Skin epidermis (tissue), 12 donors: ENCODE measurements around the gene SEPTIN8.

ENCODE experiments used
- H3K27ac ChIP-seq, 21 experiments: fragments of 200-600 bp; sonication (generic) in 11 of 21; one replicate each; pipeline ENCODE4 v1.5.0; 2020; ENCODE audit warnings: mild to moderate bottlenecking in 3 of 21, inconsistent platforms in 2 of 21, moderate library complexity in 2 of 21
- H3K4me3 ChIP-seq, 7 experiments: fragments of 200-600 bp; sonication (generic) in 2 of 7; one replicate each; pipeline ENCODE4 v1.5.0; 2020; ENCODE audit warnings: inconsistent platforms in 2 of 7, mild to moderate bottlenecking in 2 of 7, moderate library complexity in 1 of 7

Gene SEPTIN8

DNA sequence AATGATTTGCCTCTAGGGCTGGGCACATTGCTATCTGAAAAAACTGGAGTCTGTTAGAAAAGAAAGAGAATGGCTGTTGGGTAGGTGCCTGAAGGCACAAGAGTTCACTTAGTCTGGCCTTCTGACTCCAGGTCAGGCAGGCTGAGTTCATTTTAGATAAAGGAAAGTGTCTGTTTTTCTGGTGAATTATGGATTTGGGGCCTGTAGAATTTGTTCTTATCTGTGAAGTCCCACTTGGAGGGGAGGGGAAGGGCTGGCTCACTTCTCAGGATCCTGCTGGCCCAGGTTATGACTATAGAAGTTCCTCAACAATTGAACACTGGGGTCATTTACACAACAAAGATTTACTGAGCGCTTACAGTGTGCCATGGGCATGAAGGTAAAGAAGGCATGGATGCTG lies 11.5 kb upstream of the SEPTIN8 start:
- Histone ChIP-seq H3K27ac (no peak overlapping the region), H3K4me3 (no peak overlapping the region)

DNA sequence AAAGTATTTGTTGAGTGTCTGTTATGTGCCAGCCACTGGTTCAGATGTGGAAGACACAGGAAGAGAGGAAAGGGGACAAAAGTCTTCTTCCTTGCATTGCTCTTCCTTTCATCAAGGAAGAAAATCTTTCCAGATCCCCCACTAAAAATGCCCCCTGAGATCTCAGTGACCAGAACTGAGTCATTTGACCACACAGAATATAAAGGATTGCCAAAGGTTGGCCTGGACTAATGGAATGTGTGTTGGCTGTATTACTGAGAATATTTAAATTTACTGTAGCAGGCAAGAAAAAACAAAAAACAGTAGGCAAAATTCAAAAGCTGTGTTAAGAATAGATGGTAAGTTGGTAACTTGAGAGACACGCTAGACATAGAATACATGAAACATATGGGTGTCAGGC lies 10.0 kb upstream of the SEPTIN8 start:
- no peak overlapping the region for H3K27ac ChIP-seq
- no peak overlapping the region for H3K4me3 ChIP-seq

DNA sequence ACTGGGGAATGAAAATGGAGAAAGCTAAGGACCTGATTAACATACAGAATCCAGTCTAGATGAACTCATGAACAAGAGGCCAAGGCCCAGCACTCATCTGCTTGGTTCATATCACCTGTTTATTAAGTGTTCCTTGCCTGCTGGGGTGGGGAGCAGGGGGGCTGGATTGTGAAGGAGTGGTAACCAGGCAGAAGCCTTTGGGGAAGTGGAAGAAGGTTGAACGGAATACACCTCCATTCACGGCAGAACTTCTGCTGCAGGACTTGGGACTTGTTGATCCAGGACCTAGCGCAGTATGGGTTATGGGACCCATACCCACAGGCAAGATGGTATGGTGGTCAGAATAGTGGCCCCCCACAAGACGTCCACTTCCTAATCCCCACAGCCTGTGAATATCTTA lies 8.8 kb upstream of the SEPTIN8 start:
- no peak overlapping the region for H3K27ac ChIP-seq
- no peak overlapping the region for H3K4me3 ChIP-seq

DNA sequence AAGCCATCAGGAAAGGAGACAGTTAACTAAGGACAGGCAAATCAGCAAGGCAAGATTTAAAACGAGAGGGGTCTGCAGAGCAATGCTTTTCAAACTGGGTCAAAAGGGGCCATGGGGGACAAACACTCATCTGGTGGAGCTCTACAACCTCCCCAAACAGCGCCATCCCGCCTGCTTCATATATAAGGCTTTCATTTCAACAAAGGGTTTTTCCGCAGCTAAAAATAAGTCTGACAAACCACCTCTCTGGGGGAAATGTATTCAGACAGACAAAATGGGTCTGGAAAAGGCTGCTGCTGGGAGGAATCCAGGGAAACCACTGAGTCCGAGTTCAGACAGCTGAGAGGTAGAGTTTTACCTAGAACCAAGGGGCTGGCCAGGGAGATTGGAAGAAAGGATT lies 8.3 kb upstream of the SEPTIN8 start:
- Histone ChIP-seq H3K27ac (no peak overlapping the region), H3K4me3 (no peak overlapping the region)

DNA sequence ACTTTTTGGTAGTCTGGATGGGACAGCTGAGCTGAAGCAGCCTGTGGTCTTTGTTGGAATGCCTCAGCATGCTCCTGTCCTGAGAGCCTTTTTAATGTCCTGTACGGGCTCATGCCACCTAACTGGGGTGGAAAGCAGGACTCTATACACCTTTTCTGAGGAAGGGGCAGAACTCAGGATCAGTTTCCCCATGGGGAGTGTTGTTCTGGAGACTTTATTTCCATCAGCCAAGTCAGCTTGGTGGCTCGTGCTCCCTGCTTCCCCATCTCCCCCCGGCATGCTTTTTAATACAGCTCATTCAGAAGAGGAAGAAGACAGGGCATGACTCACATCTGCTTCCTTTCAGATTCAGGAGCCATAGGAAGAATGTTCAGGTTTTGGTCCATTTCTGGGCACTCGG lies 5.1 kb upstream of the SEPTIN8 start:
- peak overlapping the region in 2 of 21 experiments; percentile 16 to 20 for H3K27ac ChIP-seq

DNA sequence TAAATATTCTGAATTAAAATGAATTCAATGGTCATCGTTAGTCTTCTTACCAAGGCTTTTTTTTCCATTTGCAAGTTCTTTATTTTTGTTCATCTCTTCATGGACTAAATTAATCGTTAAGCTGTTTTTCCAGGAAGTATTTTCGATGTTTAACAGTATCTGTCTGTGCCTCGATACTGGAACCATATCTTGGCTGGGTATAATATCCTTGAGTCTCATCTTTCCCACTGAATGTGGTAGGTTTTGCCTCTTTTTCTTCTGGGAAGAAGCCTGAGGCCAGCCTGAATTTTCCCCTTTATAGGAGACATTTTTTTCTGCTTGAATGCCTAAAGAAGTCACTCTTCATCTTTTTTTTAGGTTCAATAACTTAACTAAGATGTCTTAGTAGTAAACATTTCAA lies 4.0 kb upstream of the SEPTIN8 start:
- no peak overlapping the region for H3K4me3 ChIP-seq
- H3K27ac ChIP-seq = no peak overlapping the region

More for the DNA sequence above, 5.1 kb upstream of the SEPTIN8 start:
- H3K4me3 ChIP-seq = no peak overlapping the region

DNA sequence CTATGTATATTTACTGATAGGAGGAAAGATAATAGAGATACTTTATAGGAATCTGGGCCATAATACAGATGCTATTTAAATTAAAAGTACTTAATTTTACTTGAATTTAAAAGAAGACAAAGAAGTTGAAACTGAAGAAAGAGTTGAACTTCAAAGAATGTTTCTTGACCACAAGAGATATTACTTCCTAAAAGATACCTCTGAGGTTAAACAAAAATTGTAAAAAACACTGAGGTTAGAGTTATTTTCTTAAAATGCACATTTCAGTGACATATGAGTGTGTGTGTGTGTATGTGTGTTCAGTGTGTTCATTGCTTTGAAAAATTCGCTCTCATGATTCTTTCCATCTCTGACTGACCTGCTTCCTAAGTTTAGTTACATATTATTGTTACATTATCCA lies 3.5 kb upstream of the SEPTIN8 start:
- Histone ChIP-seq H3K27ac (no peak overlapping the region), H3K4me3 (no peak overlapping the region)

GRCh38 chr5:132779961-132780360 lies 2.9 kb upstream of the SEPTIN8 start:
- Histone ChIP-seq H3K4me3 (no peak overlapping the region), H3K27ac (no peak overlapping the region)

DNA sequence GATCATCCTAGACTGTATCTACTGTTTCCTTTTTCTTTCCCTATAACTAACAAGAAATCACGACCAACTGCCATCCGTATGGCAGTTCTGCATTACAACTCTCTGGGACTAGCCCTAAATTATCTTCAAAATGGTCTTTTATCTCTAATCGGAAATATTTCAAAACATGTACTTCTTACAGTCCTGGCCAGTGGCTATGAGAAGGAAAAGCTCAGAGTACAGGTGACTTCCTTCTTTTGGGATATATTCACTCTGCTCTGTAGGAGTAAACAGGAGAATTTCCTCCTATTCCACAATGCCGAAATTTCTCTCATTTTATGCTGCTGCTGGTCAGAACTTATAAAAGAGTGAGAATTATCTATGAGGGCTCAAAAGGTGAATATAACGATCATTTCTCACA lies 1.8 kb upstream of the SEPTIN8 start:
- no peak overlapping the region for H3K4me3 ChIP-seq
- no peak overlapping the region for H3K27ac ChIP-seq

- H3K4me3 ChIP-seq = peak overlapping the region in 6 of 7 experiments; percentile 47 to 85 (median 74)
- H3K27ac ChIP-seq = peak overlapping the region in 9 of 21 experiments; percentile 41 to 91 (median 87)
Measured at GRCh38 chr5:132778129-132778528, 1.1 kb upstream of the SEPTIN8 start.

DNA sequence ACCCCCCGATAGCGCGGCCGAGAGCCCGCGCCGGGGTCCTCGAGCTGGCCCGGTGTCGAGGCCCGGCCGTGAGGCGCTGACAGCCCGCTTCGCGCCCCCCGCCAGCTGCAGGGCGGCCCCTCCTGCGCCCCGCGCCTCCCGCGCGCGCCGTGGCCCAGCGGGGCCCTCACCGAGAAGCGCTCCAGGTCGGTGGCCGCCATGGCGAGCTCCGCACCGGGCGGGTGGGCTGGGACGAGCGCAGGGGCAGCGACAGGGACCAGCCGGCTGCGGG lies 166 bp downstream of the SEPTIN8 start:
- H3K4me3 ChIP-seq = peak overlapping the region; percentile 47 to 93 (median 81)
- peak overlapping the region; percentile 57 to 92 (median 86) for H3K27ac ChIP-seq

DNA sequence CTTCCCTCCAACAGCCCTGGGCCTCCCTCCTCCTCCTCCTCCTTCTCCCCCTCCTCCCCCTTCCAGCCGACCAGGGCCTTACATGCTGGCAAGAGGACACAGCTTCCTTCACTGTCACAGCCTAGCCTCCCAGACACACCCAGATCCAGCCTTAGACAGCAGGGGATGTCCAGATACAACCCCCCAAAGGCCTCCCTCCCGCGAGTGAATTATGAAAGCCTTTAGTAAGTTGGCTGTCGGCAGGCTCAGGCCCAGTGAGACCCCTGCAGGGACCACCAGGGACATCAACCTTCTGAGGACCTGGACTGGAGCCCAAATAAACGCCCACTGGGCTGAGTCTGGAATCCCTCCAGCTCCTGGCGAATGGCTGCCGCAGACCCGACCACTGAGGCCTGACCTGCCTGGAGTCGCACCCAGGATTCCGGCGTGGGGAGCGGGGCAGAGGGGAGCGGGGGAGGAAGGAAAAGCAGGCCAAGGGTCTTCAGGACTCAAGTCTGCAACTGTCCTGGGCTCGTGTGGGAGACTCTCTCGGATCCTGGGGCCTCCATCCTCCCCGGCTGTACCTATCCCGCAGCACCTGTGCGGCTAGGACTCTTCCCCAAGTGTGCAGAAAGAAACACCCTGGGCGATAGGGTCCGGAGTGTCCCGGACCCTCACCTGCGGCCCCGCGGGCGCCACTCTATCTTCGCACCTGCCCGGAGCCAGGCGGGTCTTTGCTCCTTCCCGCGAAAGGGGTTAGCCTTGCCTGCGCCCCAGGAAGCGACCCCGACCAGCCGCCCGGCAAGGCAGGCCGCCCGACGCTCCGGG lies 705 bp downstream of the SEPTIN8 start:
- H3K27ac ChIP-seq = peak overlapping the region; percentile 57 to 92 (median 86)
- peak overlapping the region; percentile 47 to 93 (median 81) for H3K4me3 ChIP-seq

- Histone ChIP-seq H3K4me3 (peak overlapping the region in 6 of 7 experiments; percentile 47 to 85 (median 74)), H3K27ac (peak overlapping the region in 14 of 21 experiments; percentile 38 to 92 (median 88))
Measured at GRCh38 chr5:132775476-132775961, 1.5 kb downstream of the SEPTIN8 start.

DNA sequence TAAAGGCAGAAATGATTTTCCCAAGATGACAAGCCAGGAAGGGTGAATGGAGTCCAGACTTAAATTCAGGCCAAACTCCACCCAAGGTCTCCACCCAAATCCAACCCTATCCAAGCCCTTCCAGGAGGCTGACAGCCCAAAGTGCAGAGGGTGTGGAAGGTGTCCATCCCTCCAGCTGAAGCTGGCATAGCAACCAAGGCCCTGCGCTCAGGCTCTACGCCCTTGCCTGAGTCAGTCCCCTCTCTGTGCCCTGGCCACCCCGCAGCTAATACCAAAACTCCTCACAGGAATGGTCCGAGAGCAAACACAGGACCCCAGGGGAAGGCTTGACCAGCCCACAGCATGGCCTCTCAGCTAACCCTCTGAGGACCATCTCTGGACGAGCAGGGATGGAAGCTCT lies 2.1 kb downstream of the SEPTIN8 start:
- H3K4me3 ChIP-seq = peak overlapping the region in 1 of 7 experiments; percentile 85
- H3K27ac ChIP-seq = peak overlapping the region in 11 of 21 experiments; percentile 43 to 92 (median 88)

GRCh38 chr5:132774406-132774805 lies 2.6 kb downstream of the SEPTIN8 start:
- no peak overlapping the region for H3K4me3 ChIP-seq
- H3K27ac ChIP-seq = peak overlapping the region in 10 of 21 experiments; percentile 6 to 92 (median 54)

DNA sequence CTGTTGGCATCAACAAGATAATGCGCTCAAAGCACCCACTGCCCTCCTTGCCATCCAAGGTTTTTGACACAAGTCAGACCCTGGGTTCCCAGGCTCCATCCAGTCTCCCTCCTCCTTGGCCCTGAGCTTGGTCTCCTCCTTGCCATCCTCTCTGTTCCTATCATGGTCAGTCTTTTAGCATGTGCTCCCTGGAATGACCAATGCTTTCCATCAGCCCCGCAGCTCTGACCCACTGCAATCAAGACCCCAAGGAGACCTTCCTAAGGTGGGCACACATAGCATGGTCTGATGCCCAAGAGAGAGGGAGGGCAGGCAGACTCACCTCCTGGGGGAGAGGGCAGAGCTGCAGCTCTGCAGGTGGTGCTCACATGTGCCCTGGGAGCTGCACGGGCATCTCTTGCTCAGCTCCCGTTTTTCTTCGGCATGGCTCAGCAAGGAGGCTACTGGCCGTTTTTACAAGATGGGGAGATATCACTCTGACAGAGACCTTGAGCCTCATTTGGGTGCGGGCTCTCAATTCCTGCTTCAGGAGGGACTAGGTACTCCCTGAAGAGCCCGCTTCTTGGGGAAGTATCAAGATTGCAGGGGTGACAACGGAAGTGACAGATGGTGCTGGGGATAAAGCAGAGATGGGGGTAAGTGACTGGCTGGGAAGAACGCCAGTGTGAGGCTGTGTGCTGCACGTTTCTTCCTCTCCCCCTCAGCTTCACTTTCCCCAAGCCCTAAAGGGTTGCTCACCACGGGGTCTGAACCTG lies 3.3 kb downstream of the SEPTIN8 start:
- Histone ChIP-seq H3K4me3 (no peak overlapping the region), H3K27ac (peak overlapping the region in 9 of 21 experiments; percentile 6 to 92 (median 50))

GRCh38 chr5:132773114-132773513 lies 3.9 kb downstream of the SEPTIN8 start:
- no peak overlapping the region for H3K4me3 ChIP-seq
- peak overlapping the region in 5 of 21 experiments; percentile 24 to 77 (median 51) for H3K27ac ChIP-seq

DNA sequence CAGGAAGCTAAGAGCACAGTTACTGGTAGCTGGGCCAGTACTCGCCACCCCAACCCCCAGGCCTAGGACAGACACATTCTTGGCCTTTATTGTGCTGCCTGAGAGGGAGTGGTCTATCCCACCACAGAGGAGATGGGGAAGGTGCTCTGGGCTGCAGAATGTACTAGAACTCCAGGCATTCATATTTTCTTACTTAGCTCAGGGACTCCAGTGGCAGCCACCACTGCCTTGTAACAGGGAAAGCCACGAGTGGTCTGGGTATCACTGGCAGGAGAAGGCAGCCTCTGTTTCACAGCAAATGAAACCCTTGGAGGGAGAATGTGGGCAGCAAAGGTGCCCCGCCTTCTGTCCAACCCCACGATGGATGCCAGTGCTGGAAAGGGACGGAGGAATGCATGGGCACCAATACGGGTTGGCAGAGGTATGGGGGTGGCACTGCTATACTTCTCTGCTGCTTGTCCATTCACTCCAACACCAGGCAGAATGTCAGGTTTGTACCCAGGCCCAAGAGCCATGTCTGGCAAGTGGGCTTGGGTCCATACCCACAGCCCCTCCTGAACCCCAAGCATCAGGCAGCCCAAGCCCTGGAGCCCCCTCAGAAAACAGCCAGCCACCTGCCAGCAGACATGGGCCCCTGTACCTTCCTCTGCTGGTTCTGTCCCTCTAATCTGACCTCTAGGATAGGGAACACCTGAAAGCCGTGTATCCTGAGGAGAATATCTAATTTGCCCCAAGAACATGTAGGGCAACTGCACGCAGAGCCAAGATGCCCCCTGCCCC lies 4.6 kb downstream of the SEPTIN8 start:
- peak overlapping the region in 12 of 21 experiments; percentile 24 to 77 (median 52) for H3K27ac ChIP-seq
- no peak overlapping the region for H3K4me3 ChIP-seq

- peak overlapping the region in 15 of 21 experiments; percentile 13 to 77 (median 51) for H3K27ac ChIP-seq
- no peak overlapping the region for H3K4me3 ChIP-seq
Measured at GRCh38 chr5:132771503-132771998, 5.5 kb downstream of the SEPTIN8 start.
